DOHH2 (cell line): Measurements from ENCODE around the gene ITGBL1.

ENCODE experiments used
- CTCF ChIP-seq: fragments of 200-600 bp; sonication (generic); IDR thresholded peaks from one replicate; pipeline ENCODE4 v1.5.1; 2014; ENCODE audit warnings: antibody characterized with exemption, mild to moderate bottlenecking, low read depth, low read length; ENCODE audit not compliant: poor library complexity, severe bottlenecking
- EZH2phosphoT487 ChIP-seq: fragments of 200-600 bp; sonication (generic); IDR thresholded peaks from 2 replicates; pipeline ENCODE4 v1.6.1; 2017; ENCODE audit warnings: borderline replicate concordance, mild to moderate bottlenecking, antibody characterized with exemption, low read length, moderate library complexity, mixed read lengths

- TF ChIP-seq CTCF (no peak), EZH2phosphoT487 (no peak)
Measured at GRCh38 chr13:101521371-101521770, 68.9 kb downstream of the ITGBL1 start.
